Thyroid gland (tissue), 4 donors: ENCODE measurements around the gene CFAP20DC.

ENCODE experiments used
- POLR2A ChIP-seq, 2 donors: fragments of 450-650 bp; IDR thresholded peaks; one replicate each; pipeline ENCODE4 v1.6.1; 2017; ENCODE audit warnings: antibody characterized with exemption in 2 of 2, mild to moderate bottlenecking in 2 of 2, moderate library complexity in 1 of 2
- TF ChIP-seq, protein P1 (sequence below), 6 experiments: fragments of 200-600 bp in 3 of 6; fragments of 450-650 bp in 3 of 6; sonication (generic) in 3 of 6; IDR thresholded peaks; one replicate each; pipeline ENCODE4 v1.5.1; 2016 to 2019; ENCODE audit warnings: antibody characterized with exemption in 6 of 6, mild to moderate bottlenecking in 2 of 6, inconsistent platforms in 1 of 6, moderate library complexity in 1 of 6

GRCh38 chr3:58837141-58837843 lies 212.5 kb downstream of the CFAP20DC start:
- TF ChIP-seq, protein P1, sequence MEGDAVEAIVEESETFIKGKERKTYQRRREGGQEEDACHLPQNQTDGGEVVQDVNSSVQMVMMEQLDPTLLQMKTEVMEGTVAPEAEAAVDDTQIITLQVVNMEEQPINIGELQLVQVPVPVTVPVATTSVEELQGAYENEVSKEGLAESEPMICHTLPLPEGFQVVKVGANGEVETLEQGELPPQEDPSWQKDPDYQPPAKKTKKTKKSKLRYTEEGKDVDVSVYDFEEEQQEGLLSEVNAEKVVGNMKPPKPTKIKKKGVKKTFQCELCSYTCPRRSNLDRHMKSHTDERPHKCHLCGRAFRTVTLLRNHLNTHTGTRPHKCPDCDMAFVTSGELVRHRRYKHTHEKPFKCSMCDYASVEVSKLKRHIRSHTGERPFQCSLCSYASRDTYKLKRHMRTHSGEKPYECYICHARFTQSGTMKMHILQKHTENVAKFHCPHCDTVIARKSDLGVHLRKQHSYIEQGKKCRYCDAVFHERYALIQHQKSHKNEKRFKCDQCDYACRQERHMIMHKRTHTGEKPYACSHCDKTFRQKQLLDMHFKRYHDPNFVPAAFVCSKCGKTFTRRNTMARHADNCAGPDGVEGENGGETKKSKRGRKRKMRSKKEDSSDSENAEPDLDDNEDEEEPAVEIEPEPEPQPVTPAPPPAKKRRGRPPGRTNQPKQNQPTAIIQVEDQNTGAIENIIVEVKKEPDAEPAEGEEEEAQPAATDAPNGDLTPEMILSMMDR (IDR thresholded peaks at IDR 0.05): no peak
- no peak for TF ChIP-seq POLR2A (IDR thresholded peaks at IDR 0.05)
